ENCODE data around the gene TSEN2.
A peak's percentile ranks its signal among the peaks of the same experiment; 100 is the strongest.

The TSEN2 gene

DNA sequence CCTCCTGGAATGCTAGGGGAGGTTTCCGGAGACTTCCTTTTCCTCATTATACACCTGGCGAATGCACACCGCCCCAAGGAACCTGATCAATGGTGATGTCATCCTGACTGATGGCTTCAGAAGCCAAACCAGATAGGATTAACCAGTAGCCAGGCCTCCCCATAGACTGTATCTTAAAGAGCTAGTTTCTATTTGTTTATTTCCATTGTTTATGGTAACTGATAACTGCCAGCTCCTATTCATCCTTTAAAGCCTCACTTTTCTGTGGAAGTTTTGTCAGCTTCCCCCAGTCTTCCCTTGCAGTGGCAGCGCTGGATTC, 61.2 kb downstream of the TSEN2 start, which contains the start of gene MKRN2OS:
Gene MKRN2OS, minus strand, starts transcription at position 27 of the 319 bp plus-strand sequence. CDS start 35 bp downstream, outside the sequence.
- DNase-seq, result peak; percentile 44
- H3K23ac ChIP-seq (ENCODE audit: low read length in 2 of 2), result no peak within 1 kb of the TSS
- no peak within 1 kb of the TSS for H3K18ac ChIP-seq (ENCODE audit: low read depth in 1 of 2, low read length in 2 of 2)
- WGBS, result 69% methylated on average over 4 of the region's 4 CpGs
- H3K4me3 ChIP-seq (ENCODE audit: insufficient read depth in 1 of 2, low read depth in 1 of 2, low read length in 2 of 2), result no peak within 1 kb of the TSS
- H3K27ac ChIP-seq (ENCODE audit: low read length, poor library complexity, severe bottlenecking), result no peak within 1 kb of the TSS
- no peaks in the 10 kb centered on the region for H3K4me1 ChIP-seq (ENCODE audit: control insufficient read depth, insufficient read depth, low read depth, low read length)
- no peak within 1 kb of the TSS for H4K8ac ChIP-seq (ENCODE audit: low read length)
- no peak within 1 kb of the TSS for H3K4ac ChIP-seq (ENCODE audit: low read depth in 1 of 2, low read length in 2 of 2)
- no peak within 1 kb of the TSS for H3K14ac ChIP-seq (ENCODE audit: low read length in 2 of 2)
- H3K27me3 ChIP-seq (ENCODE audit: control insufficient read depth in 1 of 2, insufficient read depth in 1 of 2, low read length in 2 of 2), result no peaks in the 10 kb centered on the region
- no peaks in the 10 kb centered on the region for H3K9me3 ChIP-seq (ENCODE audit: control insufficient read depth, low read length)
- no peak within 1 kb of the TSS for H4K91ac ChIP-seq (ENCODE audit: low read length)
- H2BK15ac ChIP-seq (ENCODE audit: low read depth, poor library complexity, severe bottlenecking), result no peak within 1 kb of the TSS
- peak within 1 kb of the TSS; percentile 13 for H3K4me2 ChIP-seq (ENCODE audit: low read length, poor library complexity, severe bottlenecking)
- no peaks in the 10 kb centered on the region for H3K79me1 ChIP-seq (replicated peaks; ENCODE audit: low read length, poor library complexity, severe bottlenecking)
- H2BK12ac ChIP-seq (ENCODE audit: low read length in 2 of 2), result no peak within 1 kb of the TSS
- H3K9ac ChIP-seq (ENCODE audit: low read length), result no peak within 1 kb of the TSS
- H2AFZ ChIP-seq (ENCODE audit: low read depth, low read length), result no peak within 1 kb of the TSS
- no peak within 1 kb of the TSS for H2BK120ac ChIP-seq (ENCODE audit: low read depth, low read length)
- H2BK5ac ChIP-seq (ENCODE audit: low read depth, low read length, poor library complexity, severe bottlenecking), result no peak within 1 kb of the TSS
- no peak within 1 kb of the TSS for H2AK5ac ChIP-seq (ENCODE audit: low read length, severe bottlenecking)
- peaks cover under 1 to 6% of the 10 kb centered on the region in 2 experiments for H3K36me3 ChIP-seq (ENCODE audit: control insufficient read depth in 1 of 2, insufficient read depth in 2 of 2, low read depth in 1 of 2, low read length in 2 of 2)

DNA sequence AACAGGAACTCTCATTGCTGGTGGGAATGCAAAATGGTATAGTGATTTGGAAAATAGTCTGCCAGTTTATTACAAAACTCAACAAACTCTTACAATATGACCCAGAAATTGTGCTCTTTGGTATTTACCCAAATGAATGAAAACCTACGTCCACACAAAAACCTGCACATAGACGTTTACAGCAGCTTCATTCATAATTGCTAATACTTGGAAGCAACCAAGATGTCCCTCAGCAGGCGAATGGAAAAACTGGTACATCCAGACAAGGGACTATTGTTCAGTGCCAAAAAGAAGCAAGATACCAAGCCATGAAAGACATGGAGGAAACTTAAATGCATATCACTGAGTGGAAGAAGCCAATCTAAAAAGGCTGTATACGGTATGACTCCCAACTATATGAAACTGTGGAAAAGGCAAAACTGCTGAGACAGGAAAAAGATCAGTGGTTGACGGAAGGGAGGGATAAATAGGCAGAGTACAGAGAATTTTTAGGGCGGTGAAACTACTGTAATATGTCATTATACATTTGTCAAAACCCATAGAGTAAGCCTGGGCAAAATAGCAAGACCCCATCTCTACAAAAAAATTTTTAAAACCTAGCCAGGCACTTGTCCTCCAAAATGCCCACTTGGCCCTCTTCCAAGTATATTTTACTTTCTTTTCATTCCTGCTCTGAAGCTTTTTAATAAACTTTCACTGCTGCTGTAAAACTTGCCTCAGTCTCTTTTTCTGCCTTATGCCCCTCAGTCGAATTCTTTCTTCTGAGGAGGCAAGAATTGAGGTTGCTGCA, 65.9 kb downstream of the TSEN2 start:
- H3K4me2 ChIP-seq (ENCODE audit: low read length, poor library complexity, severe bottlenecking), result no peak overlapping the region
- H2BK120ac ChIP-seq (ENCODE audit: low read depth, low read length), result no peak overlapping the region
- H2BK15ac ChIP-seq (ENCODE audit: low read depth, poor library complexity, severe bottlenecking), result no peak overlapping the region
- H3K4me3 ChIP-seq (ENCODE audit: insufficient read depth in 1 of 2, low read depth in 1 of 2, low read length in 2 of 2), result no peak overlapping the region
- H2AK5ac ChIP-seq (ENCODE audit: low read length, severe bottlenecking), result no peak overlapping the region
- 88% methylated on average over 6 of the region's 7 CpGs for WGBS
- no peak overlapping the region for H4K91ac ChIP-seq (ENCODE audit: low read length)
- H3K79me1 ChIP-seq (replicated peaks; ENCODE audit: low read length, poor library complexity, severe bottlenecking), result no peaks in the 10 kb centered on the region
- no peak overlapping the region for H3K14ac ChIP-seq (ENCODE audit: low read length in 2 of 2)
- no peak overlapping the region for H3K27ac ChIP-seq (ENCODE audit: low read length, poor library complexity, severe bottlenecking)
- no peak overlapping the region for H3K4ac ChIP-seq (ENCODE audit: low read depth in 1 of 2, low read length in 2 of 2)
- H3K9ac ChIP-seq (ENCODE audit: low read length), result no peak overlapping the region
- H4K8ac ChIP-seq (ENCODE audit: low read length), result no peak overlapping the region
- H3K4me1 ChIP-seq (ENCODE audit: control insufficient read depth, insufficient read depth, low read depth, low read length), result peaks cover 5% of the 10 kb centered on the region
- no peak overlapping the region for H2BK5ac ChIP-seq (ENCODE audit: low read depth, low read length, poor library complexity, severe bottlenecking)
- no peak overlapping the region for H2AFZ ChIP-seq (ENCODE audit: low read depth, low read length)
- no peaks in the 10 kb centered on the region for H3K36me3 ChIP-seq (ENCODE audit: control insufficient read depth in 1 of 2, insufficient read depth in 2 of 2, low read depth in 1 of 2, low read length in 2 of 2)
- no peak overlapping the region for H2BK12ac ChIP-seq (ENCODE audit: low read length in 2 of 2)
- no peak overlapping the region for H3K18ac ChIP-seq (ENCODE audit: low read depth in 1 of 2, low read length in 2 of 2)
- no peaks in the 10 kb centered on the region for H3K9me3 ChIP-seq (ENCODE audit: control insufficient read depth, low read length)
- no peak overlapping the region for H3K23ac ChIP-seq (ENCODE audit: low read length in 2 of 2)
- no peak for DNase-seq
- no peaks in the 10 kb centered on the region for H3K27me3 ChIP-seq (ENCODE audit: control insufficient read depth in 1 of 2, insufficient read depth in 1 of 2, low read length in 2 of 2)

DNA sequence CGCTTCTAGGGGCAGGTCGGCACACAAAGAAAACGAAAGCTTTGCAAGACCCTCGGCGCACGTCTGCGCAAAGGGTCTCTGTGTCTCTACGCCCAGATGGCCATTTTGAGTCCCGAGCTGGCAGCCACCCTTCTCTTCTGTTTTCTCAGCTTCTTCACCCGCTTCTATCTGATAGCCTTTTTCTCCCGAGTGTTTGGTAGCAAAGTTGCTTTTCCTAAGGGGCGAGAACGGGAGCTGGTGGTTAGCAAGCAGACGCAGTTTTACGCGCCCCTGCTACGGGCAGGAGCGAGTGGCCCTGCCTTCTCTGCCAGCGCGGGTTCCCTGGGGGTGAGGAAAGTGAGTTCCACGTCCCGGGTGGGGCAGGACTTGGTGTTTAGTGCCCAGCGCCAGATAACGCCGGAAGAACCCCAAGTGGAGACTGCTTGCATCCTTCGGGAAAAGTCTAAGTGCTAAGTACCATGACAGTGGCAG, 69.7 kb downstream of the TSEN2 start:
- Histone ChIP-seq H2BK5ac (ENCODE audit: low read depth, low read length, poor library complexity, severe bottlenecking) (no peak overlapping the region), H3K4me3 (ENCODE audit: insufficient read depth in 1 of 2, low read depth in 1 of 2, low read length in 2 of 2) (peak overlapping the region in 1 of 2 experiments; percentile 88), H3K23ac (ENCODE audit: low read length in 2 of 2) (no peak overlapping the region), H2BK12ac (ENCODE audit: low read length in 2 of 2) (peak overlapping the region in 1 of 2 experiments; percentile 8), H4K8ac (ENCODE audit: low read length) (peak overlapping the region; percentile 98), H2AFZ (ENCODE audit: low read depth, low read length) (peak overlapping the region; percentile 98), H3K9me3 (ENCODE audit: control insufficient read depth, low read length) (no peaks in the 10 kb centered on the region), H3K4me2 (ENCODE audit: low read length, poor library complexity, severe bottlenecking) (peak overlapping the region; percentile 33), H3K36me3 (ENCODE audit: control insufficient read depth in 1 of 2, insufficient read depth in 2 of 2, low read depth in 1 of 2, low read length in 2 of 2) (no peaks in the 10 kb centered on the region), H3K27ac (ENCODE audit: low read length, poor library complexity, severe bottlenecking) (no peak overlapping the region), H3K79me1 (replicated peaks; ENCODE audit: low read length, poor library complexity, severe bottlenecking) (no peaks in the 10 kb centered on the region), H3K18ac (ENCODE audit: low read depth in 1 of 2, low read length in 2 of 2) (peak overlapping the region; percentile 4 to 95), H4K91ac (ENCODE audit: low read length) (peak overlapping the region; percentile 82), H2BK120ac (ENCODE audit: low read depth, low read length) (peak overlapping the region; percentile 90), H3K4me1 (ENCODE audit: control insufficient read depth, insufficient read depth, low read depth, low read length) (peaks cover 11% of the 10 kb centered on the region), H3K27me3 (ENCODE audit: control insufficient read depth in 1 of 2, insufficient read depth in 1 of 2, low read length in 2 of 2) (no peaks in the 10 kb centered on the region), H2AK5ac (ENCODE audit: low read length, severe bottlenecking) (no peak overlapping the region), H3K9ac (ENCODE audit: low read length) (peak overlapping the region; percentile 90), H3K4ac (ENCODE audit: low read depth in 1 of 2, low read length in 2 of 2) (peak overlapping the region; percentile 54 to 94), H3K14ac (ENCODE audit: low read length in 2 of 2) (no peak overlapping the region), H2BK15ac (ENCODE audit: low read depth, poor library complexity, severe bottlenecking) (peak overlapping the region; percentile 48)
- DNase-seq, result peak; percentile 29
- WGBS, result 15% methylated on average over 25 of the region's 26 CpGs

DNA sequence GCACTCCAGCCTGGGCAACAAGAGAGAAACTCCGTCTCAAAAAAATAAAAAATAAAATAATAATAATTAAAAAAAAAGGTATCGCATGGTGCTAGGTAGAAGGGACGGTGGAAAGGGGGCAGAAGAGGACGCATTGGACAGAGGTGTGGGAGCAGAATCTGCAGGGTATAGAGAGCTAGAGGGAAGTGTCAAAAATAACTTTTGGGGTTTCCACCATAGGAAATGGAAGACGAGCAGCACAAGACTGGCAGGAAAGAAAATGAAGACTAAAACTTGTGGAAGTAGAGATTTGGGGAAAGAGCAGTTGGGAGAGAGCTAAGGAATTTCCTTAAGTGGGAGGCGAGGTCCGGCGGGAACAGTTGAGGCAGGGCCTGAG, 72.0 kb downstream of the TSEN2 start:
- Histone ChIP-seq H3K9me3 (ENCODE audit: control insufficient read depth, low read length) (no peaks in the 10 kb centered on the region), H2AK5ac (ENCODE audit: low read length, severe bottlenecking) (no peak overlapping the region), H2AFZ (ENCODE audit: low read depth, low read length) (peak overlapping the region; percentile 55), H3K4me3 (ENCODE audit: insufficient read depth in 1 of 2, low read depth in 1 of 2, low read length in 2 of 2) (peak overlapping the region; percentile 91 to 92), H3K9ac (ENCODE audit: low read length) (peak overlapping the region; percentile 95), H3K14ac (ENCODE audit: low read length in 2 of 2) (no peak overlapping the region), H3K36me3 (ENCODE audit: control insufficient read depth in 1 of 2, insufficient read depth in 2 of 2, low read depth in 1 of 2, low read length in 2 of 2) (no peaks in the 10 kb centered on the region), H3K79me1 (replicated peaks; ENCODE audit: low read length, poor library complexity, severe bottlenecking) (no peaks in the 10 kb centered on the region), H3K23ac (ENCODE audit: low read length in 2 of 2) (no peak overlapping the region), H3K4ac (ENCODE audit: low read depth in 1 of 2, low read length in 2 of 2) (peak overlapping the region; percentile 13 to 15), H3K4me2 (ENCODE audit: low read length, poor library complexity, severe bottlenecking) (peak overlapping the region; percentile 74), H2BK12ac (ENCODE audit: low read length in 2 of 2) (no peak overlapping the region), H4K91ac (ENCODE audit: low read length) (peak overlapping the region; percentile 70), H2BK120ac (ENCODE audit: low read depth, low read length) (no peak overlapping the region), H3K27ac (ENCODE audit: low read length, poor library complexity, severe bottlenecking) (peak overlapping the region; percentile 58), H2BK15ac (ENCODE audit: low read depth, poor library complexity, severe bottlenecking) (no peak overlapping the region), H3K4me1 (ENCODE audit: control insufficient read depth, insufficient read depth, low read depth, low read length) (peaks cover 13% of the 10 kb centered on the region), H4K8ac (ENCODE audit: low read length) (peak overlapping the region; percentile 67), H3K27me3 (ENCODE audit: control insufficient read depth in 1 of 2, insufficient read depth in 1 of 2, low read length in 2 of 2) (no peaks in the 10 kb centered on the region), H3K18ac (ENCODE audit: low read depth in 1 of 2, low read length in 2 of 2) (peak overlapping the region in 1 of 2 experiments; percentile 26), H2BK5ac (ENCODE audit: low read depth, low read length, poor library complexity, severe bottlenecking) (no peak overlapping the region)
- 11% methylated on average over 7 of the region's 8 CpGs for WGBS
- no peak for DNase-seq

Measured in mesenchymal stem cell (in vitro differentiated cells and primary cell).